Choroid plexus epithelial cell (primary cell): ENCODE results near the gene SERTAD2.
A peak's percentile ranks its signal among the peaks of the same experiment; 100 is the strongest.

Experiments used
- DNase-seq: peaks from one replicate; pipeline ENCODE4 v3.0.0-alpha.2; 2010; ENCODE audit warnings: low read depth
- H3K4me3 ChIP-seq: 2 replicates; pipeline ENCODE4 v1.5.1; 2011; ENCODE audit warnings: low read depth, mild to moderate bottlenecking, control low read depth, low read length, moderate library complexity
- TF ChIP-seq, protein P1 (sequence below): conservative IDR thresholded peaks from 2 replicates; pipeline ENCODE4 v1.5.1; 2011; ENCODE audit warnings: low read depth, mild to moderate bottlenecking, control low read depth, inconsistent platforms, low read length, moderate library complexity

The SERTAD2 gene

DNA sequence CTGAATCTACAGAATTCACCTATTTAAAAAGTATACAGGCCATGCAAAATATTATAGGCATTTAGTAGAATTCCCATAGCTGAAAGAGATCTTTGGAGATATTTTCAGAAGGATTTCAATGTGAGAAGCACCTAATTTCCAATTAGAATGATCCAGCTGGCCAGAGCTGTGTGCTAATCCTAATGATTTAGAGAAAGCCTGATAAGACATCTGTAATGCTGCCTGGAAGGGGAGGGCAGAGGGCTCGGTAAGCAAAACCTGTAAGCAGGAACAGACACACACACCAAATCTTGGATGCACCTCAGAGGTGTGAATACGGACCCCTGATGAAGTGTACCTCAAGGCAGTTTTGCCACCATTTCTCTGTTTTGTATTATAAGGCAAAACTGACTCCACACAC, 14.0 kb downstream of the SERTAD2 start:
- DNase-seq, result no peak
- TF ChIP-seq, protein P1, sequence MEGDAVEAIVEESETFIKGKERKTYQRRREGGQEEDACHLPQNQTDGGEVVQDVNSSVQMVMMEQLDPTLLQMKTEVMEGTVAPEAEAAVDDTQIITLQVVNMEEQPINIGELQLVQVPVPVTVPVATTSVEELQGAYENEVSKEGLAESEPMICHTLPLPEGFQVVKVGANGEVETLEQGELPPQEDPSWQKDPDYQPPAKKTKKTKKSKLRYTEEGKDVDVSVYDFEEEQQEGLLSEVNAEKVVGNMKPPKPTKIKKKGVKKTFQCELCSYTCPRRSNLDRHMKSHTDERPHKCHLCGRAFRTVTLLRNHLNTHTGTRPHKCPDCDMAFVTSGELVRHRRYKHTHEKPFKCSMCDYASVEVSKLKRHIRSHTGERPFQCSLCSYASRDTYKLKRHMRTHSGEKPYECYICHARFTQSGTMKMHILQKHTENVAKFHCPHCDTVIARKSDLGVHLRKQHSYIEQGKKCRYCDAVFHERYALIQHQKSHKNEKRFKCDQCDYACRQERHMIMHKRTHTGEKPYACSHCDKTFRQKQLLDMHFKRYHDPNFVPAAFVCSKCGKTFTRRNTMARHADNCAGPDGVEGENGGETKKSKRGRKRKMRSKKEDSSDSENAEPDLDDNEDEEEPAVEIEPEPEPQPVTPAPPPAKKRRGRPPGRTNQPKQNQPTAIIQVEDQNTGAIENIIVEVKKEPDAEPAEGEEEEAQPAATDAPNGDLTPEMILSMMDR, result no peak
- H3K4me3 ChIP-seq, result no peak overlapping the region

DNA sequence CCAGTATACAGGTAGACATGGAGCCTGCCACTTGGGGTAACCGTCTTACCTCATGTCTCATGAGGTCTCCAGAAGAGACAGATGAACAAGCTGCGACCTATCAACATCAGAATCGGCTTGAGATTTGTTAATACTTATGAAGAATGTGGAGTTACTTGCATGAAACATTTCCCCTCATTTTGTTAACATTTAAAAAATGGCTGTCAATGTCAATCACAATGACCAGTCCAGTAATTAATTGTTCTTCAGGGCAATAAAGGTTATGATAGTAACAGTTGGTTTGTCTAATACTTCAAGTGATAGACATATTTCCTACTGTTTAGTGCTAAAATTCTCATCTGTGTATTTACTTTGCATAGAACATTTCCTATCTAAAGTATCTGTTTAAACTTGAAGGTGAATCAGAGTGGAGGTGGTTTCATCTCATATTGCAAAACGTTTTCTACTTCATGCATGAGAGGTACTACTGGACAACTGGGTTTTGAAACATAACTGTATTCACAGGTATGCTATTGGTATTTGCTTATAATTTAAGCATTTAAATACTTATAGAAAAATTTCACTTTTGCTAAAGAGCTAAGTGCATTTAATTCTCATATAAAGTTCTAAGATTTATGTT, 15.1 kb downstream of the SERTAD2 start:
- TF ChIP-seq, protein P1, result no peak
- H3K4me3 ChIP-seq, result no peak overlapping the region
- DNase-seq, result no peak

DNA sequence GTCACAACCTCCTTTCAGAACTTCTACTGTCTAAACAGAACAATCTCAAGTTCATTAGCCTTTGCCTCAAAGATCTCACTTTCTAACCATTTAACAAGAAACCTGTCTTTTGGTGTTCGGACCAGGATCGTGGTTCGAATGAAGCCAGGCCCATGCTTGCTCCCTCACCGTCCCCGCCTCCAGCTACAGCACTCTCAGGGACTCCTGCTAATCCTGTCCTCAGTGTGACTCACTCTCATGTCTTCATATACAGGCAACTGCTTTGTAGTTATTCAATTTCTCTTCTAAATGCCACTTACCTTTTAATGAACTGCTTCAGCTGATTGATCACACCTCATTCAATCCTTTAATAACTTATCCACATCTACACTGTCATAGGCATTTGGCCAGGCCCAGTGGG, 15.8 kb downstream of the SERTAD2 start:
- no peak overlapping the region for H3K4me3 ChIP-seq
- DNase-seq, result no peak
- TF ChIP-seq, protein P1, result no peak

DNA sequence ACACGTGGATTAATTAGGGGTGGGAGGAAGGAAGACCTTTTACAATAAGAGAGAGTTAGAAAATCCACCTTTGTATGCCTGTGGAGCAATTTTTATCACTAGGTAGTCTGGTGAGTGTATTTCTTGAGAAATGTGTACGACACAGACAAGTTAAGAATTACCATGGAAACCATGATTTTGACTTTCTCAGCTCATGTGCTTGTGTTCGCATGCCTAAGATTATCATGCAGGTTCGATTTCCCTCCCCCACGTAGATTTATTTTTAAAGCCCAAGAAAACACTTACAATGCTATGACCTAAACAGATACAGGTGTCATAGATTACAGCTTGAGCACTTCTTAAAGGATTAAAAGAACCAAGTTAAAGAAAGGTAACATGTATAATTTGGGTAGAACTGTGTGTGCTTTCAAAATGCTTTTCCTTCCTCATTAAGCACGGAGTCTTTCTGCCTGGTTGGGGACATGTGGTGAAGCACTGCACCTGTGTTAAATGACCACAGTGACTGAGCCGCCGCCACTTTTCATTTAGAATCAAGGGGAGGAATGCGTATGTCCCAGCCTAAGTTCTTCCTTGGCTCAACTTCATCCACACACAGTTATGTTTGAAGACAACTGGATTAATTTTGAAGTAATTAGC, 16.6 kb downstream of the SERTAD2 start:
- DNase-seq, result no peak
- H3K4me3 ChIP-seq, result no peak overlapping the region
- TF ChIP-seq, protein P1, result no peak

DNA sequence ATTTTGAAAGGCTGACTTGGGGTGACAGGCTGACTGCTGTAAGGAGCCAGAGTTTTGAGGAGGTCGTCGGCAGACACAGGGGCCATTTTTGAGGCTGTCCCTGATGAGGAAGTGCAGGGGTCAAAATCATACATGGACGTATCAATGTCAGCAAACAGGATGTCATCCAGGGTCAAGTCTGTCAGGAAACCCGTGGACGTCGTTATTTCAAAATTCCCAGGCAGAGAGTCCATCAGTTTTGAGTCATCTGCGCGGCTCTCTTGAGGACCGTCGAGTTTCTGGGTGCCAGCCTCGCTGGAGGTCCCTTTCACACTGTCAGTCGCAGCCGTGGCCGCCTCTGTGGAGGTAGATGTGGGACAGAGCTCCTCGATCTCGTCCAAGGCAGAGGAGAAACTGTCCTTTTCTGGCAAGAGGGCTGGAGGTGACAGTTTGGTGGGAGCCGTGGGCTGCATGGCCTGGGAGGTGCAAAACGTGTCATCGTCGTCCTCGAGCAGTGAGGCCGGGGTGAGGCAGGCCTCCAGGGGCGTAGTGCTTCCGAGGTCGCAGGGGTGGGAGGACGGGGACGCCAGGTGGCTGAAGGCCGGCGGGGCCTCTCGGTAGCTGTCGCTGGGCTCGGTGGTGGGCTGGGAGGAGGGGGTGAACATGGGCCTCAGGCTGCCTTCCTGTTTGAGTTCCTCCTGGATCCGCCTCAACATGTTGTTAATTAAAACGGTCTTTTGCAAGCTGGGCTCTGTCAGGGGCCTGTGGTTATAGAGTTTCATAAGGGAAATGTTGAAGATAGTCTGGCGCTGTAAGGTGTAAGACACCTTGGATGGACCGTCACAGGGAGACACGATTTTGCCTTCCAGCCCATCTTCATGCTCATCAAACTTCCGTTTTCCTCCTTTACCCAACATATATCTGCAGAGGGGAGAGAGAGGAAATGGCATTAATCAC, 17.5 kb downstream of the SERTAD2 start:
- TF ChIP-seq, protein P1, result no peak
- no peak for DNase-seq
- H3K4me3 ChIP-seq, result no peak overlapping the region

DNA sequence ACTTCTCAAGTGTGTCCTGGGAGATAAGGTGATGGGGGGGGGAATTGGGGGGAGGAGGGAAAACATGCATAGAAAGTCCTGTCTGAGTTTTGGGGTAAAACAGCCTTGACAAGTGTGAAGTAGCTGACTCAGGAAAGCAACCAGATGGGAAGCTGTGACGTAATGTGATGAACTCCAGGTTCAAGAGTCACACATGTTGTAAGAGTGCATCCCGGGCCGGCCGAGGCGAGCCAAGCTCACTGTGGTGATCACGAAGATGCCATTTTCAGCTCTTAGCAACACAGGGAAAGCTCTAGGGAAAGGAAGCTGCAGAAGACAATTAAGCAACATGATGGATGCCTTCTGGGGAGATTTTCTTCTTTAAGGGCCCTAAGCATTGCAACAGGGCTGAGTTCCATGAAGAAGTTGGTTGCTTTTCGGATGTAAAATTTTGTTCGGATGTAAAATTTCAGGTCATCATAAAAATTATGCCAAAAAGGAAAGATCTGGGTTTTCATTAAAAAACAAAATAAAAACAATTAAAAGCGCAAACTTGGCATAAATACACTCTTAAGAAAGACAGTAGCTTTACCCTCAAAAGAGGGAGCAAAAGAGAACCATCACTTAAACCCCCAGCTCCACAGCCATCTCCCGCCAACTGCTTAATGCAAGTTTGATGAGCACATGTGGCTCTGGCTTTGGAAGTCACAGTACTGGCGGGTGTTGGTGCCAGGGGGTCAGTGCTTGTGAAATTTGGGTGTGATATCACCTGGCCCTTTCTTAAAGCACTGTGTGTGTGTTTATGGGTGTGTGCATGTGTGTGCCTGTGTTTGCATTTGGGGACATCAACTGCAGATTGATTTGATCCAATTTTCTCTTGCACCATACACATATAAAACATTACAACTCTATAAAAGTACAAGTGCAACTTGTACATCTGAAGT, 19.1 kb downstream of the SERTAD2 start:
- DNase-seq, result peak; percentile 66
- TF ChIP-seq, protein P1, result no peak
- H3K4me3 ChIP-seq, result no peak overlapping the region
